Measurements from ENCODE around the gene REXO1. TPM values are rescaled to one million over a fixed set of nuclear protein-coding genes. Genes with fewer than 3 reads are reported as not detected.
A peak's percentile ranks its signal among the peaks of the same experiment; 100 is the strongest.

Gene REXO1
- total and polyA plus RNA-seq, 9 of the 15 experiments (the other 6 are each of a cell fraction or from before 2014, with no cell fraction given), result 0.04 to 63.3 (median 15.8) TPM

DNA sequence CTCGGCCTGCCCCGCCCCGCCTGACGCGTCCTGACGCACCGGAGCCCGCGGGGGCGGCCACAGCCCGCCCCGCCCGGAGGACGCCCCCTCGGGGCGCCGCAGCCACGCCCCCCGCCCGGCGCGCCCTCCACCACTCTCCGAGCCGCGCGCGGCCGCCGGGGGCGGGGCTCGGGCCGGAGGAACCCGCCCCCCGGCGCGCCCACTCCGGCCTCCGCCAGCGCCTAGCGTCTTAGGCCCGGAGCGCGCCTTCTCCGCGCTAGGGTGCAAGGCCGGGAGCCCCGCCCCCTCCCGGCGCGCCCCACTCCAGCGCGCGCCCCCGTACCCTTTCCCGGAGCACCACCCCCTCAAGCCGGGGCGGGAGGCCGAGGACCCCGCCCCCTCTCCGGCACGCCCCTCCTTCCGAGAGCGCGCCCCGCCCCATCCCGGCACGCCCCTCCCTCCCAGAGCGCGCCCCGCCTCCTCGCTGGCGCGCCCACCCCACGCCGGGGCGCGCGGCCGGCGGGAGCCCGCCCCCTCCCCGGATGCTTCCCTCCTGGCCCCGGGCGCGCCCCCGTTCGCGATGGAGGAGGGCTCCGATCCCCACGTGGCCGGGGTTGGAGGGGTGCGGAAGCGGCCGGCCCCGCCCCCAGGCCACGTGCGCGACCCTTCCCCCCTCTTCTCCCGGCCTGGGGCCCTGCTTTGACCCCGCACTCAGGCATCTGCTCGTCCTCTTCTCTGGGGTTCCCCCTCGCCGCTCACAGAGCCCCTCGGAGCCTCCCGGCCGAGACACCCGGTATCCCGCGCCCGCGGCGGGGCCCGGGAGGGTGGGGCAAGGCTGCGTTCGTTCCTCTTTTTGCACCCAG, 15.6 kb upstream of the REXO1 start (continued):
- TF ChIP-seq, protein P1, sequence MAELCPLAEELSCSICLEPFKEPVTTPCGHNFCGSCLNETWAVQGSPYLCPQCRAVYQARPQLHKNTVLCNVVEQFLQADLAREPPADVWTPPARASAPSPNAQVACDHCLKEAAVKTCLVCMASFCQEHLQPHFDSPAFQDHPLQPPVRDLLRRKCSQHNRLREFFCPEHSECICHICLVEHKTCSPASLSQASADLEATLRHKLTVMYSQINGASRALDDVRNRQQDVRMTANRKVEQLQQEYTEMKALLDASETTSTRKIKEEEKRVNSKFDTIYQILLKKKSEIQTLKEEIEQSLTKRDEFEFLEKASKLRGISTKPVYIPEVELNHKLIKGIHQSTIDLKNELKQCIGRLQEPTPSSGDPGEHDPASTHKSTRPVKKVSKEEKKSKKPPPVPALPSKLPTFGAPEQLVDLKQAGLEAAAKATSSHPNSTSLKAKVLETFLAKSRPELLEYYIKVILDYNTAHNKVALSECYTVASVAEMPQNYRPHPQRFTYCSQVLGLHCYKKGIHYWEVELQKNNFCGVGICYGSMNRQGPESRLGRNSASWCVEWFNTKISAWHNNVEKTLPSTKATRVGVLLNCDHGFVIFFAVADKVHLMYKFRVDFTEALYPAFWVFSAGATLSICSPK (IDR thresholded peaks at IDR 0.05; ENCODE audit: borderline replicate concordance), result no peak
- TF ChIP-seq, protein P2, sequence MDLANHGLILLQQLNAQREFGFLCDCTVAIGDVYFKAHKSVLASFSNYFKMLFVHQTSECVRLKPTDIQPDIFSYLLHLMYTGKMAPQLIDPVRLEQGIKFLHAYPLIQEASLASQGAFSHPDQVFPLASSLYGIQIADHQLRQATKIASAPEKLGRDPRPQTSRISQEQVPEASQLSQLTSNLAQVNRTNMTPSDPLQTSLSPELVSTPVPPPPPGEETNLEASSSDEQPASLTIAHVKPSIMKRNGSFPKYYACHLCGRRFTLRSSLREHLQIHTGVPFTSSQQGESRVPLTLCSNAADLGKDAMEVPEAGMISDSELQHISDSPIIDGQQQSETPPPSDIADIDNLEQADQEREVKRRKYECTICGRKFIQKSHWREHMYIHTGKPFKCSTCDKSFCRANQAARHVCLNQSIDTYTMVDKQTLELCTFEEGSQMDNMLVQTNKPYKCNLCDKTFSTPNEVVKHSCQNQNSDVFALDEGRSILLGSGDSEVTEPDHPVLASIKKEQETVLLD (IDR thresholded peaks at IDR 0.05), result 0 out of 2 replicates have a peak, but pooled peaks have one; percentile 34
- TF ChIP-seq, protein P3, sequence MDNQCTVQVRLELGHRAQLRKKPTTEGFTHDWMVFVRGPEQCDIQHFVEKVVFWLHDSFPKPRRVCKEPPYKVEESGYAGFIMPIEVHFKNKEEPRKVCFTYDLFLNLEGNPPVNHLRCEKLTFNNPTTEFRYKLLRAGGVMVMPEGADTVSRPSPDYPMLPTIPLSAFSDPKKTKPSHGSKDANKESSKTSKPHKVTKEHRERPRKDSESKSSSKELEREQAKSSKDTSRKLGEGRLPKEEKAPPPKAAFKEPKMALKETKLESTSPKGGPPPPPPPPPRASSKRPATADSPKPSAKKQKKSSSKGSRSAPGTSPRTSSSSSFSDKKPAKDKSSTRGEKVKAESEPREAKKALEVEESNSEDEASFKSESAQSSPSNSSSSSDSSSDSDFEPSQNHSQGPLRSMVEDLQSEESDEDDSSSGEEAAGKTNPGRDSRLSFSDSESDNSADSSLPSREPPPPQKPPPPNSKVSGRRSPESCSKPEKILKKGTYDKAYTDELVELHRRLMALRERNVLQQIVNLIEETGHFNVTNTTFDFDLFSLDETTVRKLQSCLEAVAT (IDR thresholded peaks at IDR 0.05), result peak in 1 of 2 experiments; percentile 66; a peak in 2 of 4 replicates
- TF ChIP-seq, protein P4, sequence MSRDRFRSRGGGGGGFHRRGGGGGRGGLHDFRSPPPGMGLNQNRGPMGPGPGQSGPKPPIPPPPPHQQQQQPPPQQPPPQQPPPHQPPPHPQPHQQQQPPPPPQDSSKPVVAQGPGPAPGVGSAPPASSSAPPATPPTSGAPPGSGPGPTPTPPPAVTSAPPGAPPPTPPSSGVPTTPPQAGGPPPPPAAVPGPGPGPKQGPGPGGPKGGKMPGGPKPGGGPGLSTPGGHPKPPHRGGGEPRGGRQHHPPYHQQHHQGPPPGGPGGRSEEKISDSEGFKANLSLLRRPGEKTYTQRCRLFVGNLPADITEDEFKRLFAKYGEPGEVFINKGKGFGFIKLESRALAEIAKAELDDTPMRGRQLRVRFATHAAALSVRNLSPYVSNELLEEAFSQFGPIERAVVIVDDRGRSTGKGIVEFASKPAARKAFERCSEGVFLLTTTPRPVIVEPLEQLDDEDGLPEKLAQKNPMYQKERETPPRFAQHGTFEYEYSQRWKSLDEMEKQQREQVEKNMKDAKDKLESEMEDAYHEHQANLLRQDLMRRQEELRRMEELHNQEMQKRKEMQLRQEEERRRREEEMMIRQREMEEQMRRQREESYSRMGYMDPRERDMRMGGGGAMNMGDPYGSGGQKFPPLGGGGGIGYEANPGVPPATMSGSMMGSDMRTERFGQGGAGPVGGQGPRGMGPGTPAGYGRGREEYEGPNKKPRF (IDR thresholded peaks at IDR 0.05; ENCODE audit: low read depth, low read length), result no peak
- TF ChIP-seq, protein P5, sequence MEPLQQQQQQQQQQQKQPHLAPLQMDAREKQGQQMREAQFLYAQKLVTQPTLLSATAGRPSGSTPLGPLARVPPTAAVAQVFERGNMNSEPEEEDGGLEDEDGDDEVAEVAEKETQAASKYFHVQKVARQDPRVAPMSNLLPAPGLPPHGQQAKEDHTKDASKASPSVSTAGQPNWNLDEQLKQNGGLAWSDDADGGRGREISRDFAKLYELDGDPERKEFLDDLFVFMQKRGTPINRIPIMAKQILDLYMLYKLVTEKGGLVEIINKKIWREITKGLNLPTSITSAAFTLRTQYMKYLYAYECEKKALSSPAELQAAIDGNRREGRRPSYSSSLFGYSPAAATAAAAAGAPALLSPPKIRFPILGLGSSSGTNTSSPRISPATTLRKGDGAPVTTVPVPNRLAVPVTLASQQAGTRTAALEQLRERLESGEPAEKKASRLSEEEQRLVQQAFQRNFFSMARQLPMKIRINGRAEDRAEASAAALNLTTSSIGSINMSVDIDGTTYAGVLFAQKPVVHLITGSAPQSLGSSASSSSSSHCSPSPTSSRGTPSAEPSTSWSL (CRISPR knock-in tag; IDR thresholded peaks at IDR 0.05; ENCODE audit: borderline replicate concordance), result no peak
- TF ChIP-seq YY1 (IDR thresholded peaks at IDR 0.05; ENCODE audit: borderline replicate concordance in 1 of 3, control insufficient read depth in 1 of 3, extremely low read depth in 1 of 3, insufficient read depth in 3 of 3, insufficient read length in 1 of 3, insufficient replicate concordance in 2 of 3, low read depth in 1 of 3, low read length in 2 of 3) (peak in 2 of 3 experiments; percentile 61 to 62), SLC30A9 (CRISPR knock-in tag; IDR thresholded peaks at IDR 0.05) (no peak), PHF21A (IDR thresholded peaks at IDR 0.05; ENCODE audit: borderline replicate concordance, low read depth) (no peak)
- TF ChIP-seq, protein P6, sequence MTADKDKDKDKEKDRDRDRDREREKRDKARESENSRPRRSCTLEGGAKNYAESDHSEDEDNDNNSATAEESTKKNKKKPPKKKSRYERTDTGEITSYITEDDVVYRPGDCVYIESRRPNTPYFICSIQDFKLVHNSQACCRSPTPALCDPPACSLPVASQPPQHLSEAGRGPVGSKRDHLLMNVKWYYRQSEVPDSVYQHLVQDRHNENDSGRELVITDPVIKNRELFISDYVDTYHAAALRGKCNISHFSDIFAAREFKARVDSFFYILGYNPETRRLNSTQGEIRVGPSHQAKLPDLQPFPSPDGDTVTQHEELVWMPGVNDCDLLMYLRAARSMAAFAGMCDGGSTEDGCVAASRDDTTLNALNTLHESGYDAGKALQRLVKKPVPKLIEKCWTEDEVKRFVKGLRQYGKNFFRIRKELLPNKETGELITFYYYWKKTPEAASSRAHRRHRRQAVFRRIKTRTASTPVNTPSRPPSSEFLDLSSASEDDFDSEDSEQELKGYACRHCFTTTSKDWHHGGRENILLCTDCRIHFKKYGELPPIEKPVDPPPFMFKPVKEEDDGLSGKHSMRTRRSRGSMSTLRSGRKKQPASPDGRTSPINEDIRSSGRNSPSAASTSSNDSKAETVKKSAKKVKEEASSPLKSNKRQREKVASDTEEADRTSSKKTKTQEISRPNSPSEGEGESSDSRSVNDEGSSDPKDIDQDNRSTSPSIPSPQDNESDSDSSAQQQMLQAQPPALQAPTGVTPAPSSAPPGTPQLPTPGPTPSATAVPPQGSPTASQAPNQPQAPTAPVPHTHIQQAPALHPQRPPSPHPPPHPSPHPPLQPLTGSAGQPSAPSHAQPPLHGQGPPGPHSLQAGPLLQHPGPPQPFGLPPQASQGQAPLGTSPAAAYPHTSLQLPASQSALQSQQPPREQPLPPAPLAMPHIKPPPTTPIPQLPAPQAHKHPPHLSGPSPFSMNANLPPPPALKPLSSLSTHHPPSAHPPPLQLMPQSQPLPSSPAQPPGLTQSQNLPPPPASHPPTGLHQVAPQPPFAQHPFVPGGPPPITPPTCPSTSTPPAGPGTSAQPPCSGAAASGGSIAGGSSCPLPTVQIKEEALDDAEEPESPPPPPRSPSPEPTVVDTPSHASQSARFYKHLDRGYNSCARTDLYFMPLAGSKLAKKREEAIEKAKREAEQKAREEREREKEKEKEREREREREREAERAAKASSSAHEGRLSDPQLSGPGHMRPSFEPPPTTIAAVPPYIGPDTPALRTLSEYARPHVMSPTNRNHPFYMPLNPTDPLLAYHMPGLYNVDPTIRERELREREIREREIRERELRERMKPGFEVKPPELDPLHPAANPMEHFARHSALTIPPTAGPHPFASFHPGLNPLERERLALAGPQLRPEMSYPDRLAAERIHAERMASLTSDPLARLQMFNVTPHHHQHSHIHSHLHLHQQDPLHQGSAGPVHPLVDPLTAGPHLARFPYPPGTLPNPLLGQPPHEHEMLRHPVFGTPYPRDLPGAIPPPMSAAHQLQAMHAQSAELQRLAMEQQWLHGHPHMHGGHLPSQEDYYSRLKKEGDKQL (CRISPR knock-in tag; IDR thresholded peaks at IDR 0.05; ENCODE audit: borderline replicate concordance), result no peak

Data from K562 (cell line).